Epithelial cell of esophagus (primary cell): Measurements from ENCODE around the gene ZNF565.
"Not testable (repeated sequence)": the region's sequence is repeated elsewhere in the genome, so short reads cannot be mapped to it uniquely, and the experiment has no call there.

Source experiments
- DNase-seq: peaks from one replicate; pipeline ENCODE4 v3.0.0; 2010; ENCODE audit warnings: low read depth
- H3K4me3 ChIP-seq: 2 replicates; pipeline ENCODE4 v1.5.1; 2011; ENCODE audit warnings: mild to moderate bottlenecking, low read length, control low read depth
- TF ChIP-seq, protein P1 (sequence below): IDR thresholded peaks from 2 replicates; pipeline ENCODE4 v1.5.1; 2011; ENCODE audit warnings: low read depth, mild to moderate bottlenecking, low read length, control low read depth, inconsistent platforms; ENCODE audit not compliant: insufficient read depth; ENCODE audit errors: missing control alignments

The ZNF565 gene

GRCh38 chr19:36139473-36140303 lies 74.8 kb downstream of the ZNF565 start, which contains the start of gene CAPNS1:
Gene CAPNS1, plus strand, starts transcription at chr19:36140066. Its CDS starts 946 bp downstream, at chr19:36141012.
- TF ChIP-seq, protein P1, sequence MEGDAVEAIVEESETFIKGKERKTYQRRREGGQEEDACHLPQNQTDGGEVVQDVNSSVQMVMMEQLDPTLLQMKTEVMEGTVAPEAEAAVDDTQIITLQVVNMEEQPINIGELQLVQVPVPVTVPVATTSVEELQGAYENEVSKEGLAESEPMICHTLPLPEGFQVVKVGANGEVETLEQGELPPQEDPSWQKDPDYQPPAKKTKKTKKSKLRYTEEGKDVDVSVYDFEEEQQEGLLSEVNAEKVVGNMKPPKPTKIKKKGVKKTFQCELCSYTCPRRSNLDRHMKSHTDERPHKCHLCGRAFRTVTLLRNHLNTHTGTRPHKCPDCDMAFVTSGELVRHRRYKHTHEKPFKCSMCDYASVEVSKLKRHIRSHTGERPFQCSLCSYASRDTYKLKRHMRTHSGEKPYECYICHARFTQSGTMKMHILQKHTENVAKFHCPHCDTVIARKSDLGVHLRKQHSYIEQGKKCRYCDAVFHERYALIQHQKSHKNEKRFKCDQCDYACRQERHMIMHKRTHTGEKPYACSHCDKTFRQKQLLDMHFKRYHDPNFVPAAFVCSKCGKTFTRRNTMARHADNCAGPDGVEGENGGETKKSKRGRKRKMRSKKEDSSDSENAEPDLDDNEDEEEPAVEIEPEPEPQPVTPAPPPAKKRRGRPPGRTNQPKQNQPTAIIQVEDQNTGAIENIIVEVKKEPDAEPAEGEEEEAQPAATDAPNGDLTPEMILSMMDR, result peak; percentile 2
- DNase-seq, result peak; percentile 96
- peak within 1 kb of the TSS; percentile 99 for H3K4me3 ChIP-seq

DNA sequence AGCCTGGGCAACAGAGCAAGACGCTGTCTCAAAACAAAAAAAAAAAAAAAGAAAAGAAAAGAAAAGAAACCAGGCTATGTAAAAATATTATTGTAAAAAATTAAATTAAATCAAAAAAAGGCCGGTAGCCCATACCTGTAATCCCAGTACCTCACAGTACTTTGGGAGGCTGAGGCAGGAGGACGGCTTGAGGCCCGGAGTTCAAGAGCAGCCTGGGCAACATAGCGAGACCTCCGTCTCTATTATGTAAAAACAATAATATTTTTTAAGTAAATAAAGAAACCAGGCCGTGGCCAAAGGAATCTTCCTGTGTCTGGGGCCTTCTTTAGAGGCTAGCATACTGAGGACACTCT lies 75.4 kb downstream of the ZNF565 start:
- TF ChIP-seq, protein P1, result no peak
- H3K4me3 ChIP-seq, result peak overlapping the region; percentile 99
- no peak for DNase-seq

DNA sequence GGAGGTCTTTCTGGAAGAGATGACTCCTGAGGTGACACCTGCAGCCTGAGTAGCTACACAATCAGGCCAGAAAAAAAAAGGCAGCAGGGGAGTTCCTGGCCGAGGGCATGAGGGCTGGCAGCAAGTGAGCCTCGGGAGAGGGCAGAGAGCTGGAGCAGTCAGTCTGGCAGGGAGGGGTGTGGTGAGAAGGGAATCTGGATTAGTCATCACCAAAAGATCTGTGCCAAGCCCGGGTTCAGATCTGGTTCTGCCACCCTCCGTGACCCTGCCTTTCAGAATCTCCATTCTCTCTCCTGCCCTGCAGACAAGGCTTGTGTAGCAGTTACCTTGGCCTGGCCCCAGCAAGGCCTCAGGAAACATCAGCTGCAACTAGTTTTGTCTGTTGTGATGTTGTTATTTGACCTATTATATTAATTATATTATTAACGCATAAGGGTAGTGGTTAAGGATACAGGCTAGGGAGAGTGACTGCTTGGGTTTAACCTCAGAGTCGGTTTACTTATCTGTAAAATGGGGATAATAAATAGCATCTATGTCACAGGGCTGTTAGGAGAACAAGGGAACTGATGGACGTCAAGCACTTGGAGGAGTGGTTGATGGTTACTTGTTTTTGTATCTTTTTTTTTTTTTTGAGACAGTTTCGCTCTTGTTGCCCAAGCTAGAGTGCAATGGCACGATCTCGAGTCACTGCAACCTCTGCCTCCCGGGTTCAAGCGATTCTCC lies 77.3 kb downstream of the ZNF565 start:
- DNase-seq, result peak; percentile 98

DNA sequence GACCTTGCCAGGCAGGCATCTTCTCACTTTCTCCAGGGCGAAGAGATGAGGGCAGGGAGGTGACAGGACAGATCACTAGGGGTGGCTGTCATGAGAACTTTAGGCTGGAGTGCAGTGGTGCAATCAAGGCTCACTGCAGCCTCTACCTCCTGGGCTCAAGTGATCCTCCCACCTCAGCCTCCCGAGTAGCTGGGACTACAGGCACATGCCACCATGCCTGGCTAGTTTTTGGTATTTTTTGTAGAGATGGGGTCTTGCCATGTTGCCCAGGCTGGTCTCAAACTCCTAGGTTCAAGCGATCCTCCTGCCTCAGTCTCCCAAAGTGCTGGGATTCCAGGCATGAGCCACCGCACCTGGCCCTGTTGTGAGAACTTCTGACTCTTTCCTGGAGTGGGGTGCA lies 79.6 kb downstream of the ZNF565 start:
- DNase-seq, H3K4me3 ChIP-seq: not testable (repeated sequence)

More for the DNA sequence above, 77.3 kb downstream of the ZNF565 start:
- TF ChIP-seq, protein P1, result no peak
- H3K4me3 ChIP-seq, result no peak overlapping the region
